ENCODE measurements around the gene VGLL4.
A peak's percentile ranks its signal among the peaks of the same experiment; 100 is the strongest.
"Not testable (repeated sequence)": the region's sequence is repeated elsewhere in the genome, so short reads cannot be mapped to it uniquely, and the experiment has no call there.

The VGLL4 gene

DNA sequence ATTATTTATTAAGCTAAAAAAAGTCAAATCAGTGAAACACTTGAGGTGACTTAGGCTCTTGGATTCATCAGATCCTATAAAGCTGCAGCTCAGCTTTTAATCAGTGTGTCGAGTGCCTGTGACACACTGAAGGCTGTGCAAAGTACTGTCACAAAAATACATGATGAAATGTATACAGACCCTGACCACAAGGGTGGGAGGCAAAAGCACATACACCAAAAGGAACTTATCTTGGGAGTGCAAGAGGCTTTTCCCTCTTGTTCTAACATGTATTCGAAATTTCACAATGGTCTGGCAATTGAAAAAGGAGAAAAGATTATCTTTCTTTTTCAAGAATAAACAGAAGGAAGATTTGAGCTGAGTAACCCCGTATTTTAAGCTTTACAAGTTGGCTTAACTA lies 35.9 kb downstream of the VGLL4 start:
- FAIRE-seq (no peak), DNase-seq (ENCODE audit: insufficient read length, low spot score) (no peak)

- no peak for DNase-seq (ENCODE audit: insufficient read length, low spot score)
- FAIRE-seq, result no peak
Observed at GRCh38 chr3:11606865-11607440, 36.8 kb downstream of the VGLL4 start.

DNA sequence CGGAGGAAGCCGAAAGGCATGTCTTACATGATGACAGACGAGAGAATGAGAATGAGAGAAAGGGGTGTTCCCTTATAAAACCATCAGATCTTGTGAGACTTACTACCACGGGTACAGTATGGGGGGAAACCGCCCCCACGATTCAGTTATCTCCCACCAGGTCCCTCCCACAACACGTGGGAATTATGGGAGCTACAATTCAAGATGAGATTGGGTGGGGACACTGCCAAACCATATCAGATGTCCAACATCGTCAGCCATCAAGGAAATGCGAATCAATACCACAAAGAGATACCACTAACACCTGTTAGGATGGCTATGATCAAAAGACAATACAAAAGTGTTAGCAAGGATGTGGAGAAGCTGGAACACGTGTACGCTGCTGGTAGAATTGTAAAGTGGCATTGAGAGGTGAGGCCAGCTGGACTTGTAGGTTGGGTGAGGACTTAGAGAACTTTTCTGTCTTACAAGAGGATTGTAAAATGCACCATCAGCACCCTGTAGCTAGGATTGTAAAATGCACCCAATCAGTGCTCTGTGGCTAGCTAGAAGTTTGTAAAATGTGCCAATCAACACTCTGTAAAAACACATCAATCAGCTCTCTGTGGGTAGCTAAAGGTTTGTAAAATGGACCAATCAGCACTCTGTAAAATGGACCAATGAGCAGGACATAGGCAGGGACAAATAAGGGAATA lies 37.5 kb downstream of the VGLL4 start:
- DNase-seq (ENCODE audit: insufficient read length, low spot score), result no peak
- no peak for FAIRE-seq

GRCh38 chr3:11605398-11605797 lies 38.3 kb downstream of the VGLL4 start:
- DNase-seq (ENCODE audit: insufficient read length, low spot score), result no peak
- FAIRE-seq, result no peak

- no peak for DNase-seq (ENCODE audit: insufficient read length, low spot score)
- no peak for FAIRE-seq
Observed at GRCh38 chr3:11604139-11604892, 39.4 kb downstream of the VGLL4 start.

DNA sequence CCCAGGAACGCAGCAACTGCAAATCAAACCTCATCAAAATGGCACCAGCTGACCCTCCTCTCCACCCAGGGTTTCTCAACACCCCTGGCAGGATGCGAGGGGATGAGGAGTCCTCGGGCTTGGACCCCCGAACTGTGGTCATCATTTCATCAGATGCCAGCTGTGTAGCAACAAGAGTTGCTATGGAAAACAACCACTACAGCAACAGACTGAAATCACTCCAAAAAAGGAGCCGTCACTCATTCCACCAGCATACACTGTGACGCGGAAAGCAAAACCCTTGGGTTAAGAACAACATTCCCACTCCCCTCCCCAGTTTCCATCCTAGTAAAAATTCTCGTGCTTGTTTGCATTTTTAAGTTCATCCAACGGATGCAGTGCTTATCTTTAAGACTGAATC lies 40.1 kb downstream of the VGLL4 start:
- DNase-seq (ENCODE audit: insufficient read length, low spot score), result no peak
- FAIRE-seq, result no peak

DNA sequence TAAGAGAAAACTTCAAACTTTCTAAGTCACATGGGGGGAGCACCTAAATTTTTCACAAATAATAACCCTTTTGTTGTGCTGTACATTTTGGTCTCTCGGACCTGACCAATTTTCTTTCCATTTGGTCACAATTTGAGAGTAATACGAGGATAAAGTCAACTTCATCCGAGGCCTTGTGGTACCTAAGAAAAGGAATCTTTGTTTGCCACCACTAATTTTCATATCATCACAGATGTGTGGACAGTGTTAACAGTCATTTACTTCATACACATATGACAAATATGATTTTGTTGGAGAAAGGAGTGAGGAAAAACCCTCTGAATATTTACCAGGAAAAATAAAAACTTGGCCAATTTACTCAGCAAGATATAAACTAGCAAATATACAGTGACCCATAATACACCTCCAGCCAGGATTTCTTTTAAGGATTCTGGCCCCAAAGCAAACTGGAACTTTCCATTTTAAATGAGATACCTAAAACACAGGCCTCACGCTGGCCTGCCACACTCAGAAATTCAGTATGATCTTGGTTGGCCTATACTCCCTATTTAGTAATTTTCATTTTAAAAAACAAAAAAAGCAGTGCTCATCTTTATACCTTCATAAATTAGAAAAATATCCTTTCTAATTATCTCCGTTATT lies 40.7 kb downstream of the VGLL4 start:
- DNase-seq (ENCODE audit: insufficient read length, low spot score) (no peak), FAIRE-seq (no peak)

DNA sequence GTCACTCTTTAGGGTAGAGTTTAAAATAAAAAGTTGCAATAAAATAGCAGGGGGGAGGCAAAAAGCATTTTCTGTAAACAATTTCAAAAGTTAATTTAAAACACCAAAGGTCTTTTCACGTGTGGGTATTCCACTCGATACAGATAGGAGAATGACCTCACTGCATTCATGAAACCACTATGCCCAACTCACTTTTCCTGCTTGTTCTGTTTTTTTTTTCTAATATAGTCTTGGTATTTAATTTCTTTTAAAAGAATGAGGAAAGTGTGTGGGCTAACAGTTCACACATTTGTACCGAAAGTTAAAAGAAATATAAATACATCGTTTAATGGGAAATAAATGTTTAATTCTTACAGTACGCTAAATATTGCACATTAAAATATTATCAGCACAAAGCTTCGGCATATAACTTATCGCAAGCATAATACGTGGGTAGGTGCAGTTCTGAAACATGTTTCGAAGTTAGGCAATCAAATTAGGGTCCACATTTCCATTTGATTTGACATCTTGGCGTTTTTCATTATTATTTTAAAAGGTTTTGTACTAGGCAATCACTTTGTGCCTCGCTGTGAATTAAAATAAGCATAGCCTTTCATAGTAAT lies 41.4 kb downstream of the VGLL4 start:
- FAIRE-seq, result no peak
- DNase-seq (ENCODE audit: insufficient read length, low spot score), result no peak

GRCh38 chr3:11601446-11602238 lies 42.1 kb downstream of the VGLL4 start:
- peak; percentile 46 for DNase-seq (ENCODE audit: insufficient read length, low spot score)
- FAIRE-seq, result peak; percentile 84

- DNase-seq (ENCODE audit: insufficient read length, low spot score) (no peak), FAIRE-seq (peak; percentile 31)
Observed at GRCh38 chr3:11600501-11601282, 43.0 kb downstream of the VGLL4 start.

- DNase-seq (ENCODE audit: insufficient read length, low spot score), result no peak
- no peak for FAIRE-seq
Observed at GRCh38 chr3:11596387-11596786, 47.3 kb downstream of the VGLL4 start.

GRCh38 chr3:11595024-11595423 lies 48.7 kb downstream of the VGLL4 start:
- FAIRE-seq; DNase-seq (ENCODE audit: insufficient read length, low spot score): not testable (repeated sequence)

GRCh38 chr3:11593318-11594034 lies 50.2 kb downstream of the VGLL4 start:
- FAIRE-seq, result no peak
- DNase-seq (ENCODE audit: insufficient read length, low spot score), result no peak

DNA sequence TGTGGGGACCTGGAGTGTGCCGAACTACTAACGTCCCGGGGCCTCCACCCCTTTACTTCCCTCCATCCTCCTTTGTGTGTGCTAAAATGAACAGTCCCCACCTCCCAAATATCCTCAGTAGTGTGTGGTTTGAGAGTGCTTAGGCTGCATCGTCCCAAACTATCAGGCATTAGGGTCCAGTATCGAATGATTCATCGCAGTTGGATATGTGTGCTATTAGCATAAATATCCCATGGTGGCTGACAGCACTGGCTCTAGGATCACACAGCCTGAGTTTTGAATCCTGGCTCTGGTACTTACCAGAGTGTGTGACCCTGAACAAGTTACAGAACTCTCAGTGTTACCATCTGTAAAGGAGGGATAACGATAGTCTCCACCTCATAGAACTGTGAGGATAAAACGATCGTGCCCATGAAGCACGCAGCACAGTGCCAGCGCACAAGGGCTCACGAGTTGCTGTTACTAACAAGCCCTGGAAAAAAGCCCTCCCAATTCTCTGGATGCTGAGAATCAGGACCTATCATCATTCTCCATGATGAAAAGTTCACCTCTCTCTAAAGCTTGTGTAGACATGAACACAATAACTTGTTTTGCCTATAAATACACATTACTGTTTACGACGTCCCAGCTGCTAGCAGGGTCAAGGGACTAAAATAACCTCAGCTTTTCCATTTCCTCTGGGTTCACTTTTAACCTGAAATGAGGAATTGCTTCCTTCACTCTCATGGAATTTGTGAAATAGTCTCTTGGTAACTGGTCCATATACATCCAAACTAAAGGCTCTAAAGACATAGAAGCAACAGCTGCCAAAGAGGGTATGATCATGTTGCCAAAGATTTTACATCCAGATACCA lies 51.0 kb downstream of the VGLL4 start:
- FAIRE-seq (no peak), DNase-seq (ENCODE audit: insufficient read length, low spot score) (no peak)

DNA sequence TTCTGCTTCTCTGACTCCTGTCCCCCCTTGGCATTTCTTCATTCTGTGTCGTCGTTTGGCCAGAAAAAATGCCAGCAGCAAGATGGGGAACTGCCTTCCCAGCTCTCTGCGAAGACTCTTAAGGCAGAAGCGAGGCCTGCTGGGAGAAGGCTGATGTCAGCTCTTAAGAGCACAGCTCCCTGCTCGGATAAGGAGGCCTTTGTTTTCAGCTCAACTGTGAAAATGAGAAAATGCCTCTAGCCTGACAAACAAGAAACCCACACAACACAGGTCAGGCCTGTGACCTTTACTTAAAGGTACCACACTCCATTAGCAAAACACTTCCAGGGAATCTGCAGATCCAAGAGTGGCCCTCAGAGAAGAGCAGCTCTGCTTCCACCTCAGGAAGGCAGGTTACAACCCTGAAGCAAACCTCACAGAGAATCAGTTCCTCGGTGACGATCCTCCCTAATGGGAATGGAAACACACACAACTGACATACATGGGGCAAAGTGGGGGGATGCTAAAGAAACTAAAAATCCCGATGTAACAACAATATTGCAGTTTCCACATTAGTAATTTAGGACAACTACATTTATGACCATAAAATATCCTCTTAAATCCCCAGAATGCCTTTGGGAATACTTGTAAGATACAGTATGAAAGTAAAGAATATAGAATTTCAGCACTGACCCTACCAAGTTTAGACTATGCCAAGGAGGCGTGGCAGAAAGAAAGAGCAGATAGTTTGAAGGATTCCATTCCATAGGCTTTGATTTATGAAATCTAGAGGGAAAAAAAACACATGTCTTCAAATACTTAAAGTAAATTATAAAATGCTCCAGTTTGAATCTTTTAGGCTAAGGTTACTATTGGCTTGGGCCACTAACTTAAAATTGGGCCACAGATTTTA lies 52.1 kb downstream of the VGLL4 start:
- FAIRE-seq, result no peak

GRCh38 chr3:11591002-11591355 lies 52.7 kb downstream of the VGLL4 start:
- FAIRE-seq (no peak), DNase-seq (ENCODE audit: insufficient read length, low spot score) (no peak)

More for the DNA sequence above, 52.1 kb downstream of the VGLL4 start:
- DNase-seq (ENCODE audit: insufficient read length, low spot score), result no peak

- DNase-seq (ENCODE audit: insufficient read length, low spot score) (no peak), FAIRE-seq (no peak)
Observed at GRCh38 chr3:11589706-11590105, 54.0 kb downstream of the VGLL4 start.

Data from GM19239 (cell line).